ENCODE results near the gene SGPP2. TPM values are rescaled to one million over a fixed set of nuclear protein-coding genes. Genes with fewer than 3 reads are reported as not detected.
"Not testable (repeated sequence)": the region's sequence is repeated elsewhere in the genome, so short reads cannot be mapped to it uniquely, and the experiment has no call there.

Gene SGPP2
- total RNA-seq, 1 donor from 2014 or later, result not detected

- DNase-seq (ENCODE audit: low spot score), result no peak
These were observed 148.4 kb downstream of the SGPP2 start for GRCh38 chr2:222572751-222573174.

DNA sequence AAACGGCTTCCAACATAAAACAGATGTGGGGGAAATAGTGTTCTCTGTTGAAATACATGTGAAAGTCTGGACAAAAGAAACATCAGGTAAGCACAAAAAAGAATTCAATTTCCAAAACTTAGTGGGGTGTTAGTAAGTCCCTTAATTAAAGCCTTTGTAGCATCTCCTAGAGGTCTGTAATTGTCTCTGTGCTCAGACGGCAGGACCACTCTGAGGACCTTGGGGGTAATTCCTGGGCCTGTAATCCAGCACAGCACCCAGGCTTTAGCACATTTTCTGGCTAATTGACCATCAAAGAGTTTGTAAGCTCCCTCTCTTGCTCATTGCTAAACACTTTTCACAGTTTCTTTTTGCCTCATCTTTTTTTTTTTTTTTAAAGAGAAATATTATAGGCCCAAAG lies 151.3 kb downstream of the SGPP2 start:
- no peak for DNase-seq (ENCODE audit: low spot score)

- no peak for DNase-seq (ENCODE audit: low spot score)
These were observed 152.1 kb downstream of the SGPP2 start for GRCh38 chr2:222576171-222577081.

- DNase-seq (ENCODE audit: low spot score), result no peak
These were observed 153.0 kb downstream of the SGPP2 start for GRCh38 chr2:222577341-222577740.

DNA sequence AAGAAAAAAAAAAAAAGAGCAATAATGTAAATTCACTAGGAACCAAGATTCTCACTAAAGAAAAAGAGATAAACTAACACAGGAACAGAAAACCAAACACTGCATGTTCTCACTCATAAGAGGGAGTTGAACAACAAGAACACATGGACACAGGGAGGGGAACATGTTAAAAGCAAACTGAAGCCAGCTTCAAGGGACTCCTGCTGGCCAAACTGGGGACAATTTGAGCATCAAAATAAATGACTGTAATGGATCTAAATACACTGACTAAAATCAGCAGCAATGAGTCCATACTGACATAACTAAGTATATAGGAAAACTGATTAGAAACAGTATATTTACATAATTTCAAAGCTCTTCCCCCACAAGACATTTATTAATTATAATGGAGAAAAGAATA lies 158.6 kb downstream of the SGPP2 start:
- DNase-seq (ENCODE audit: low spot score), result no peak

DNA sequence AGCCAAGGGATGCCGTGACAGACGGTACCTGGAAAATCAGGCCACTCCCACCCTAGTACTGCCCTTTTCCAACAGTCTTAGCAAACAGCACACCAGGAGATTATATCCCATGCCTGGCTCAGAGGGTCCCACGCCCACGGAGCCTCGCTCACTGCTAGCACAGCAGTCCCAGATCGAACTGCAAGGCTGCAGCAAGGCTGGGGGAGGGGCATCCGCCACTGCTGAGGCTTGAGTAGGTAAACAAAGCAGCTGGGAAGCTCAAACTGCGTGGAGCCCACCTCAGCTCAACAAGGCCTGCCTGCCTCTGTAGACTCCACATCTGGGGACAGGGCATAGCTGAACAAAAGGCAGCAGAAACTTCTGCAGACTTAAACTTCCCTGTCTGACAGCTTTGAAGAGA lies 160.2 kb downstream of the SGPP2 start:
- not testable (repeated sequence) for DNase-seq (ENCODE audit: low spot score)

GRCh38 chr2:222591661-222592060 lies 167.3 kb downstream of the SGPP2 start:
- DNase-seq (ENCODE audit: low spot score), result no peak

- no peak for DNase-seq (ENCODE audit: low spot score)
These were observed 167.8 kb downstream of the SGPP2 start for GRCh38 chr2:222592176-222592575.

GRCh38 chr2:222594679-222595078 lies 170.3 kb downstream of the SGPP2 start:
- DNase-seq (ENCODE audit: low spot score), result no peak

DNA sequence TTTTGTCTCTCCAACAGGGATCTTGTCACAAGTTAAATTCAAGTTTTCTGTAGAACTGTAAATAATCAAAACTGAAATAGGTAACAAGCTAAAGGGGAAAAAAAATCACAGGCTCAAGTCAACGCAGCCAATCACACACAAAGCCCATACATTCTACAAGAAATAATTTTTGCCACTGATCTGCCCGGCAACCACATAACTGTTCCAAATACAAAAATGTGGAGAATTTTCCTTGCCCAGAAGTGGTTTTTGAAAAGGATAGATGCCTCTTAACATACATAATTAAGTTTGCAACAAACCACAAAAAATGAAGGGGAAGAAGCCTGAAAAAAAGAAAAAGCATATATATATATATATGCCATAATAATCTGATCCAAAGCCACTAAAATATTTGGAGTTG lies 171.2 kb downstream of the SGPP2 start:
- no peak for DNase-seq (ENCODE audit: low spot score)

- no peak for DNase-seq (ENCODE audit: low spot score)
These were observed 174.3 kb downstream of the SGPP2 start for GRCh38 chr2:222598611-222599010.

DNA sequence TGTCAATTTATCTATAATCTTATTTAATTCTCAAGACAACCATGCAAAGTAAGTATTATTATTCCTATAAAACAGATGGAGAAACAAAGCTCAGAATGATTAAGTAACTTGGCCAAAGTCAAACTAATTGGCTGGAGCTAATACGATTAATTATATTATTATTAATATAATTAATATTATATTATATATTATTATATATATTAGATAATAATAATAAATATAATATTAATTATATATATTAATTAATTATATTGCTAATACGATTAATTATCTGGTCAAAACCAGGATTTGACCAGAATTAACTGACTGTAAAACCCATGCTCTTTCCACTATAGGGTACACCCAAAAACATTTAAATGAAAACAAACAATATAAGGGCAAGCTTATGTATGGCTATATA lies 179.2 kb downstream of the SGPP2 start:
- DNase-seq (ENCODE audit: low spot score), result no peak

- no peak for DNase-seq (ENCODE audit: low spot score)
These were observed 180.6 kb downstream of the SGPP2 start for GRCh38 chr2:222604749-222605515.

GRCh38 chr2:222606306-222606705 lies 182.0 kb downstream of the SGPP2 start:
- DNase-seq (ENCODE audit: low spot score), result no peak

DNA sequence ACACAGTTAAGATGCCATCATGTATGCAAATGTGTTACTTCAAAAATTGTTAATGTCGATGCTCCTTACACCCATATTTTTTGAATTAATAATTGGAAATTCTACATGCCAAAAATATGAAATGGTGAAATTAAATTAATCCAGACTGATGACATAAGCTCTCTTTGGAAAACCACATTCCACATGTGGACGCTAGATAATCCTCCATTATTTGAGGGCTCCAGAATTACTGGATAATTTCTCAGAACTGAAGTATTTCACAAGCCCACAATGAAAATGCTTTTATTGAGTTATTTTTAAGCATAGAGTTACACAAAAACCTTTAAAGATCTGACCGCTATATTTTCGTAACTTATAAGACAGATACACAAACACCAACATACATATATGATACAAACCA lies 183.7 kb downstream of the SGPP2 start:
- no peak for DNase-seq (ENCODE audit: low spot score)

DNA sequence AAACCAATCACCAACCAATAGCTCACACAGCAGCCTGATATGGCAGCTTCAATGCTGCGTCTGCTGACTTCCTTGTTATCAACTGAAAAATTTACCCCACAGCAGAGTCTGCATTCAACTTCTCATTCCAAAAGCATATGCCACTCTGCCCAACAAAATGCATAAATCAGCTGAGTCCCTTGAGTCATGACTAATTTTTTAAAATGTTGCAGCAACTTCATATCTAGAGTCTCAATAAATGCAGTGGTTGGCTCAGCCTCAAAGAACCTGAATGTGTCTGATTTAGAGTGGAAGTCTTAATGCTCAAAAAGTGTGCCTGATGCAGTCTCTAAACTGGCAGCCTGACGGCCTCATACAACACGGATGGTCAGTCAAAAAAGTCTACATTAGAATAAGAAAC lies 185.0 kb downstream of the SGPP2 start:
- DNase-seq (ENCODE audit: low spot score), result no peak

Other genes starting within 250 kb of the SGPP2 start
- gene PAX3, start 125.5 kb upstream of the SGPP2 start, total RNA-seq, result not detected
- 25.5 TPM for gene FARSB, start 231.5 kb downstream of the SGPP2 start, total RNA-seq
- gene MOGAT1, start 247.1 kb downstream of the SGPP2 start, total RNA-seq, result 0.74 TPM